Neural progenitor cell (in vitro differentiated cells): ENCODE data around the gene SDK1.

Source experiments
- CTCF ChIP-seq: fragments of 200-600 bp; sonication (generic); IDR thresholded peaks from 2 replicates; pipeline ENCODE4 v1.5.1; 2017; ENCODE audit warnings: antibody characterized with exemption, mild to moderate bottlenecking
- EZH2phosphoT487 ChIP-seq: fragments of 200-600 bp; sonication (generic); IDR thresholded peaks from 2 replicates; pipeline ENCODE4 v1.6.1; 2017; ENCODE audit warnings: antibody characterized with exemption

GRCh38 chr7:4188651-4189050 lies 887.6 kb downstream of the SDK1 start:
- TF ChIP-seq CTCF: no peak
- TF ChIP-seq EZH2phosphoT487: no peak
